Body of pancreas (tissue), 4 donors: Measurements from ENCODE around the gene ZDHHC17.

ENCODE experiments used
- CTCF ChIP-seq, 7 experiments: fragments of 450-650 bp in 4 of 7; fragments of 200-600 bp in 3 of 7; sonication (generic) in 3 of 7; IDR thresholded peaks; one replicate each; pipeline ENCODE4 v1.5.1; 2016 to 2019; ENCODE audit warnings: antibody characterized with exemption in 7 of 7
- POLR2A ChIP-seq, 3 donors: fragments of 450-650 bp; IDR thresholded peaks; one replicate each; pipeline ENCODE4 v1.6.1; 2016; ENCODE audit warnings: antibody characterized with exemption in 3 of 3, mild to moderate bottlenecking in 2 of 3

GRCh38 chr12:76836633-76837032 is 72.7 kb downstream of the ZDHHC17 start:
- TF ChIP-seq POLR2A (IDR thresholded peaks at IDR 0.05), result no peak
- TF ChIP-seq CTCF (IDR thresholded peaks at IDR 0.05), result no peak
